GM19455 (cell line): ENCODE results near the gene NEK8.
A peak's percentile ranks its signal among the peaks of the same experiment; 100 is the strongest.
"Not testable (repeated sequence)": the region's sequence is repeated elsewhere in the genome, so short reads cannot be mapped to it uniquely, and the experiment has no call there.

ENCODE experiments used
- ATAC-seq: cut with Tn5 transposase; IDR thresholded peaks from one replicate; pipeline ENCODE4 v1.9.1; 2021; ENCODE audit not compliant: unreplicated experiment

Gene NEK8

DNA sequence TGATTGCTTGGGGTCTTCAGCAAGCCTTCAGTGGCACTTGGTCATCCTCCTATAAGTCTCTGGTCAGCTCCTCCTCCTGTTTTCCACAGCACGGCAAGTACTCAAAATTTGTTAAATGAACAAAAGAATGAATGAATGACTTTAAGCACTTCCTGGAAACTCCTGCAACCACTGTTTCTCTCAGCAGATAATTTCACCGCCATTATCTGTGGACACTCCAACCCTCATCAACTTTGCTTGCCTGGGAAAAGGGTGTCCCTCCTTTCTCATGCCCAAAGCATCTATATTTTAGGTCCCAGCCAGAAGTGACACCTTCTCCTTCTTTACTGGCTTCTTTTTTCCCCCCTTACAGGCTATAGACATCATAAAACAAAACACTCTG lies 21.3 kb upstream of the NEK8 start:
- ATAC-seq, result no peak

DNA sequence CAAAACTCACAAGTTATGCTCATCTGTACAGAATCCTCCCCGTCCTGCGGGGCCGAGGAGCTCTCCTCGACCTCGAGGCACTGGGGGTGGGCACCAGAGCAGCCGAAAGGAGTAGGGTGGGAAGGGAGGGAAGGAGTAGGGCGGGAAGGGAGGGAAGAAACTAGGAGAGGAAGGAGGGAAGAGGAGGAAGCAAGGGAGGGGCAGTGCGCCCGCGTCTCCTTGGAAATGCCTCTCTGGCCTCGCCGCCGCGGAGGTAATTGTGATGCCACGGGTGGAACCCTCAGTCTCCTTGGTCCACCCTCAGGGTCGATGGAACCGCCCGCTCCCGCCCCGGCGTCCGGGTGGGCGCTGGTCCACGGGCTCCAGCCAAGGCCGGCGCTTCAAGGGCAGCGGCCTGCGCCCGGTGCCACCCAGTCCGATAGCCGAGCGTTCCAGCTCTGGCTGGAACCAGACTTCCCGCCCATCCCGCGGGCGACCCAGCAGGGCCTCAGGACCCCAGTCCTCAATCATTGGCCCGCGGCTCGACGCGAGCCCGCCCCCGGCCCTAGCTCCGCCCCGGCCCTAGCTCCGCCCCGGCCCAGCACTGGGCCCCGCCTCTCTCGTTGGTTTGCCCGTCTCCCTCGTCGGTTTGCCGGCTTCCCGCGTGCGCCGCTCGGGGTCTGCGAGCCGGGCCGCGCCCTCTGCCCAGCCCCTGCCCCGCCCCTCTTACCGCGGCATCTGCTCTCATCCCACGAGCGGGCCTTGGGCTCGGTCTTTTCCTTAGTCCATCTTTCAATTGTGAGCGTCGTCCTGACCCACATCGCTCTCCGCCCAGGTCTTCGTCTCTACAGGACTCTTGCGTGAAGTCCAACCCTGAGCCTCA lies 17.5 kb upstream of the NEK8 start:
- peak; percentile 74 for ATAC-seq

DNA sequence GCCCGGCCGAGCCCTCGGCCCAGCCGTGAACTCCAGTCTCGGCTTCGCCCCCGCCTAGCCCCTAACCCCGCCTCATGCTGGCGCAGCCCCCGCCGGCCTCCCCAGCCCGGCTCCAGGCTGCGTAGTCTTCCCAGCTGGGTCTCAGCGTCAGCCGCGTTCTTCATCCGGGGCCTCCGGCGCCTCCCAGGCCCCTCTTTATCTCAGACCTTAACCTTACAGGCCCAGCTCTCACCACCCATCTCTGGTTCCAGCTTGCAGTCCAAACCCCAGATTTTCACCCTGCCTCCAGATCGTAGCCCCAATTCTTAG lies 16.9 kb upstream of the NEK8 start, which contains the start of gene PROCA1:
Gene PROCA1, minus strand, starts transcription at position 166 of the 309 bp plus-strand sequence. CDS start 228 bp downstream, outside the sequence.
- ATAC-seq, result no peak

DNA sequence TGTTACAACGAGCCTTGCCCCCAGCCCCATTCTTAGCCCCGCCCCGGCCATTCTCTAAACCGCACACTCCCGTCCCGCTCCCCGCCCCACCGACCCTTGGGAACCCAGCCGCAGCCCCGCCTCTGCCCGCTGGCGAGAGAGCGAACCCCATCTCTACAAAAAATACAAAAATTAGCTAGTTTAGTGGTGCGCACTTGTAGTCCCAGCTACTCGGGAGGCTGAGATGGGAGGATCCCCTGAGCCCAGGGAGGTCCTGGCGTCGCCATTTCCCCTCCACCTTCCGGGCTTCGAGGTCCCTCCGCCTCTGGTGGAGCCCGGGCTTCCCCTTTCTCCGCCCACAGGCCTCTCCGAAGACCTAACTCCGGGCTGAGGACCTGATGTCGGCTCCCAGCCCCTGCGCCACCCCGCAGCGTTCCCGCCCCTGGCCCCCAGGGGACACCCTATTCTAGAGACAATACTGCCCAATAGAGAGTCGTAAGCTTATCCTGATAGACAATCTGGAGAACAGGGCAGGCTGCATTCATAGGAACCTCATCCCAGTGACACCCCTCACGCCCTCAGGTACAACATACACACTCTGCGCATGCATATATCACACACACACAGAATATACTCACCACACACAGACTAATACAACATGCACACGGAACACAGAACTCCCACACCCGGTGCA lies 16.4 kb upstream of the NEK8 start:
- ATAC-seq, result no peak

DNA sequence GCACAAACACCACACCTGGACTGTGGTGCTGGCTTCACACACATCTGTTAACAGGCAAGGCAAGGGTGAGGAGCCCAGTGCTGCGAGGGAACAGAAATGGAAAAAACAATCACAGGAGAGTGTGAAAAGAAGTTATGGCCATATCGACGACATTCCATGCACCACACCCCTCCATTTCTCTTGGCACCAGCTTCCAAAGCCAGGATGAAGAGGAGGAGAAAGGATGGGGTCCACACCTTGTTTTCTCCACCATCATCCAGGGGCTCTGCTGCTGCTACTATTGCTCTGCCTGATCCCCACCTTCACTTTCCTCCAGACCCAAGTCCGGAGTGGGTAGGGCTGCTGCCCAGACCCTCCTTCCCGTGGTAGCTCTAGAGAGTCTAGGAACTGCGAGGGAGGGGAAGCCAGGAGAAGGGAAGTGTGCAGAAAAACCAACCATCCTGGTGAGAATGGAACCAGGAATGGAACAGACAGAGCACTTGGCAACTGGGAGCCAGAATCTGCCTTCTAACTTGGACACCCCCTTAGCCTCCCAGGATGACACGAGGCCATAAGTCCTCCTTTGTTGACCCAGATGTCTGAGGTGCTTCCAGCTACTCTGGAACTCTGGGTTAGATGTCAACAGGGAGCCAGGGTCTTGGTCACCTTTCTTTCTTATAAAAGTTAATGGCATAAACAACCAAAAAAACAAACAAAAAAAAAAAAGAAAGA lies 15.7 kb upstream of the NEK8 start:
- ATAC-seq, result no peak

DNA sequence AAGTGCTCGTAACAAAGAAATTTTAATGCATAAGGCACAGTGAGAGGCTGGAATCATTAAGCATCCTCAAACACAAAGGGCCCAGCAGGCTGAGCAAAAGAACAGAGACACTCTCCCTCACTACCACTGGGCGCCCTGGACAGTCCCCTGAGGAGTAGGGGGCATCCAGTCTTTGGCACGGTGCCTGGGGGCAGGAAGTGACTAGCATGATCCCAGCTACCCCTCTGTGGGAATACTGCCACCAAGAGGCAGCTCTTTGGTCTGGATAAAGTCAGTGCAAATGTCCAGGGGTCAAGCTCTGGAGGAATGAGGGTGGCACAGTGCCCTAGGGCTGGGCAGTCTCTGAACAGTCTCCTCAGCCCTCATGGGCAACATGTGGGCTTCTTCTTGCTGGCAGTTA lies 14.3 kb upstream of the NEK8 start:
- no peak for ATAC-seq

DNA sequence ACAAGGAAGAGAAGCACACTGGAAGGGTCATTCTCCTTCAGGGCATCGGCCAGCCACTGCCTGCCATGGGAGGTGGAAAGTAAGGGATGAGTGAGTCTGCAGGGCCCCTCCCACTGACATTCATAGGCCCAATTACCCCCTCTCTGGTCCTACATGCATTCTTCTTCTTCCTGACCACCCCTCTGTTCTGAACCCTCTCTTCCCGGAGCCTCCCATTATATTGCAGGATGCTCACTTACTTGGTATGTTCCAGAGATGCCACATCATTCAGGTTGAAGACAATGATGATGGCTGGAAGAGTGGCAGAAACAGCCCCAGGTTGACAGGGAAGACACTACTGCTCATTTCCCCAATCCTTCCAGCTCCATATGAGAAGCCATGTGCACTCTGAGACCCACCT lies 13.4 kb upstream of the NEK8 start:
- no peak for ATAC-seq

DNA sequence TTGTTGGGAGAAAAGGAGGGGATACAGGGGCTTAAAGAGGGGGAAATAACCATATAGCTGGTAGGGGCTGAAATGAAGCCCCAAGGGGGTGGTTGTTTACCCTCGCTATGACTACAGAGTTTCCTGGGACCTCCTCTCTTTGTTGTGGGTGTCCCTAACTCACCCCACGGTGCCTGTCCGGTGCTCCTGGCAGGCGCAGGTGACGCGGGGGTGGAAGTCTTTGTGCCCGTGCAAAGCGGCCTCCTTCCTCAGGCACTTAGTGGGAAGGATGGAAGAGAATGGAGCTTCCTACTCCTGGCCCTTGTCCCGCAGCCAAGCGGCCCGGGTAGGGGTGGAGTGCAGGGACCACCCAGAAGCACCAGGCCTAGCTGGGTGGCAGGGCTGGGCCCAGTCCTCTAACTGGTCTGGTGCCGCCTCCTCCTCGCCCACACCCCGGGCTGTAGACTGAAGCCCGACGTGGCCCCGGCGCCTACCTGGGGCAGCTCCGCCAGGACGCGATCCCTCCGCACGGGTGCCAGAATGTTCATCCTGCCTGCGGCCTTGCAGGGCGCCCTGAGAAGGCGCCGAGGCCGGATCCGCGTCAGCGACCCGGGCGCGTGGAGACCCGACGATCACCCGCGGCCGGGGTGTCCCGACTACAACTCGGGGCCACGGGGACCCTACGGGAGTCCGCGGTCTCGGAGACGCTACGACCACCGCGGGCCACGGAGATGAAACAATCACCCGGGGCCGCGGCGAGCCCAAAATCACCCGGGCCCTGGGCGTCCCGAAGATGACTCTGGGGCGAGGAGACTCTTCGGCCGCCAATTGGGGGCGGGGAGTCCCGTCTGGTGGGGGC lies 11.6 kb upstream of the NEK8 start:
- ATAC-seq, result no peak

DNA sequence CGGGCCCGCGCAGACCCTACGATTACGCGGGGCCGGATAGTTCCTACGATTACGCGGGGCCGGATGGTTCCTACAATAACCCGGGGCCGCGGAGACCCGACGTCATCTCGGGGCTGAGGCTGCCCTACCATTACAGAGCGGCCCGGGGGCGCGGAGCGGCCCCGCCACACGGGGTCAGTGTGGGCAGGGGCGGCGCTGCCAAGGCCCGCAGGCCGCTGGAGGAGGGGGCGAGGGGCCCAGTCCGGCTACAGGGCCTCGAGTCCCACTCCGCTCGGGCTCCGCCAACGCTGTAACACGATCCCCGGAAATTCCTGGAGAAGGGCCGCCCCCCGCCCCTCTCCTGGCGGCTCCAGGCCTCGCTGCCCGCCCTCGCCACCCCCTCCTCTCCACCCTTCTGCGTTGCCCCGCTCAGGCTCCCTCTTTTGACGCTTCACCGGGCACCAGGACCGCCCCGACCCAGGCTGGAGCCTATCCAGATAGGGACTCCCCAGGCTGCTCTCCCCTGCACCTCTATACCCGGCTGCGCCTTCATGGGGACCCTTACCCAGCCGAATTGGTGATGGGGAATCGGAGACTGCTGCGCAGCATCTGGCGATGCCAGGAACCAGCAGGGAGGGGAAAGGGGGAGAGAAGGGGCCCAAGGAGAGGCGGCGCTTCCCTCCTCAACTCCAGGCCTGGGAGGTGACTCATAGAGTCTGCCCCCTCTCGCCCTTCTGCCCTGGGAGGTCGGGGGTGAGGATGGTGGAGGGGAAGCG lies 10.8 kb upstream of the NEK8 start, which contains the start of gene RAB34:
Gene RAB34, minus strand, starts transcription at position 291 of the 755 bp plus-strand sequence. CDS start 602 bp downstream, outside the sequence.
- ATAC-seq, result no peak

DNA sequence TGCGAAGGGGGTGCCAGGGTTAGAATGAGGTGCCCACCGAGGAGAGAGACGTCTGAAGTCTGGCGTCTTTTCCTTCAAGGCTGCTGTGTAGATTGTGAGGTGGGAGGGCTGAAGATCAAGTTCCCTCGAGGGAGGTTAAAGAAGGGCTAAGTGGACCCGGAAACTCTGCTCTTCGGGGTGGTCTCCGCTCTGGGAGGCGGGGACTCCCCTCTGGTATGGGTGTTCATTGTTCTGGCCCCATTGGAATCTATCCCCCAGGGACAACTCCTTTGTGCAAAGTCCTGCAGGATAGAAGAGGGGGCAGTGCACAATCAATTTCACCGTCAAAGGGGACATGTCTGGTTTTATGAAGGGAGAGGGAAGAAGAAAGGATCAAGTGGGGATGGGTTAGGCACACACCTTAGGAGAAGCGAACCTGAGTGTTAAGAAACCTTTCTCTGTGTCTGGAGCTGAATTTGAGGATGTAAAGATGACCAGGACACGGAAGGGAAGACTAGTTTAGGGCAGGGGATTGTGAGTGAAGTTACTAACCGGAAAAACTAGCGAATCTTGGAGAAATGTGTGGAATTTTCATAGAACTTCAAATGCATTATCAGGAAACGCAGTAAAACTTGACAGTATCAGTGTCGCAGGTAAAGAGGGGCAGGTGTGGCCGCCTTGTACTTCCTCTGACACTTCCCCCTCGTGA lies 10.1 kb upstream of the NEK8 start:
- no peak for ATAC-seq

DNA sequence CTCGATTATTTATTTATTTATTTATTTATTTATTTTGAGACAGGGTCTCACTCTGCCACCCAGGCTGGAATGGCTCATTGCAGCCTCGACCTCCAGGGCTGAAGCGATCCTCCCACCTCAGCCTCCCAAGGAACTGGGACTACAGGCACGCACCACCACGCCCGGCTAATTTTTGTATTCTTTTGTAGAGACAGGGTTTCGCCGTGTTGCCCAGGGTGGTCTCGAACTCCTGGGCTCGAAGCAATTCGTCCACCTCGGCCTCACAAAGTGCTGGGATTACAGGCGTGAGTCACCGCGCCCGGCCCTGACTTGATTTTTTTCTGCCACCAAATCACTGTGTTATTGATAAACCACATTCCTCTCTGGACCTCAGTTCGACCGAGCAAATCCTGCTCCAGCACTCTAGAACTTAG lies 9.6 kb upstream of the NEK8 start:
- peak; percentile 1 for ATAC-seq

DNA sequence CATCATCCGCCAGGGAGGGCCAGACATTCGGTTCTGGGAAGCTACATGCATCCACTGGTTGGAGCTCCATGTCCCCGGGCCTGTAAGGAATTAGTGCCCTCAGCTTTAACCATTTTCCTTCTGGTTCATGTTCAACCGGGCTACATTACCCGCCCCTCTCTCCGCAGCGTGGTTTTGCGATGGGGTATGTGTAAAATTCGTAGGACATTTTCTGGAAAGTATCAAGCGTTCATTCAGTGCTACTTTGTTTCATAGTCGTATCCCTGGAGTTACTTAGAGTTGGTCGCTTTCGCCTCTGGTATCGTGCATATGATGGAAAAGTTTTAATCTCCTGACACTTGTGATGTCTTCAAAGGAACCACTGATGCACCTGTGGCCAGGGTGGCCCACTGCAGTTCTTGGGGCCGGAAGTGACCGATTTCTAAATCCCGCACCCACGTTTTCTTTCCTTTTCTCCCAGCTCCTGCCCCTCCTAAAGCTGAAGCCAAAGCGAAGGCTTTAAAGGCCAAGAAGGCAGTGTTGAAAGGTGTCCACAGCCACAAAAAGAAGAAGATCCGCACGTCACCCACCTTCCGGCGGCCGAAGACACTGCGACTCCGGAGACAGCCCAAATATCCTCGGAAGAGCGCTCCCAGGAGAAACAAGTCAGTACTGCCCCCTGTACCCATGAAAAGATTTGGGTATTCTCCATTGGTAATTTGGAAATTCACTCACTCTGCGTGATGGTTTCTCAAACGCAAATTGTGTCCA lies 8.2 kb upstream of the NEK8 start:
- ATAC-seq, result no peak

DNA sequence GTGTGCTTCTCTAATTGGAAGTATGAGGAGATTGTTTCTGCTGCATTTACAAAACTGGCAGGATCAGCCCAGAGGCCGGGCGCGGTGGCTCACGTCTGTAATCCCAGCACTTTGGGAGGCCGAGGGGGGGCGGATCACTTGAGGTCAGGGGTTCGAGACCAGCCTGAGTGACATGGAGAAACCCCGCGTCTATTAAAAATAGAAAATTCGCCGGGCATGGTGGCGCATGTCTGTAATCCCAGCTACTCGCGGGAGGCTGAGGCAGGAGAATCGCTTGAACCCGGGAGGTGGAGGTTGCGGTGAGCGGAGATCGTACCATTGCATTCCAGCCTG lies 7.6 kb upstream of the NEK8 start:
- not testable (repeated sequence) for ATAC-seq

DNA sequence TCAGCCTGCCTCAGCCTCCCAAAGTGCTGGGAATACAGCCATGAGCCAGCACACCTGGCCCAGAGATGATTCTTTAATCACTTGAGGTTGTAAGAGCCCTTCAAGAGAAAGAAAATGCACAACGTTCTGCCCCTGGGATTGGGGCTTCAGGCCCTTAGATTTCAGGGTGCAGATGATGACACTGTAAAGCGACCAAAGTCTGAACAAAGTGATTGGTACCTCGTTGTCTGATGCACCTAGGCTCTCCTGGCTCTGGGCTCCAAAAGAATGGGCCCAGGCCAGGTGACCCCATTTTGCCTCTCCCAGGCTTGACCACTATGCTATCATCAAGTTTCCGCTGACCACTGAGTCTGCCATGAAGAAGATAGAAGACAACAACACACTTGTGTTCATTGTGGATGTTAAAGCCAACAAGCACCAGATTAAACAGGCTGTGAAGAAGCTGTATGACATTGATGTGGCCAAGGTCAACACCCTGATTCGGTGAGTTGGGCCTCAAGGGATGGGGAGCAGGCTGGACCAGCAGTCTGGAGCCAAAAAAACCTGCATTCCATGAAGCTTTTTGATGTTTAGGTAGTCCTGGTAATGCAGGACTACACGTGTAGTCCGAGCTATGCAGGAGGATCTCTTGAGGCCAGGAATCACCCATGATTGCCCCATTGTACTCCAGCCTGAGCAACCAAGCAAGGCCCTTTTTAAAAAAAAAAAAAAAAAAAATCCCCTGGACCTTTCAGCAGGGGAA lies 6.0 kb upstream of the NEK8 start:
- no peak for ATAC-seq

DNA sequence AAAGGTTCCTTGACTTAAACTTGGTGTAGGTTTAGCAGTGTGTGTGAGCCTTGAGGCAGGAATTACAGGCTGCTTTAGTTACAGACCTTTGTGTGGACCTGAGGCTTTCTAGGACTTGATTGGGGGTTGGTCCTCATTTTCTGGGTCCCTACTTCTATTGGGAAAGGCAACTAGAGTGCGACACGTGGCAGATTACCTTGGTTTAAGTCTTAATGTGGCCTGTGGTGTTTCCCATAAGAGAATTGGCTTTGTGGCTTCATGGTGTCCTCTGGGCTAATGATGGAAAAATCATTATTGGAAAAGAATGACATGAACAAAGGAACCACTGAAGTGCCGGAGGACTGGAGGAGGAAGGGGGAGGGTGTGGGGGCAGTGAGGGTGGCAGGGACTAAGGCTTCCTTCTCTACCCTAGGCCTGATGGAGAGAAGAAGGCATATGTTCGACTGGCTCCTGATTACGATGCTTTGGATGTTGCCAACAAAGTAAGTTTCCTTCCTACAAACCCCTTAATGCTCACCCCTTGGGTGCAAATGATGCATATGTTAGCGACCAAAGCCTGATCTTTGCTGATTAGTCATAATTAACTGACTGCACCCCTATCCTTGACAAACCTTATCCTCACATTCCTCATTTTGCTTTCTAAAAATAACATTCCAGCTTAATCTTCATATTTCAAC lies 5.3 kb upstream of the NEK8 start:
- ATAC-seq, result no peak

DNA sequence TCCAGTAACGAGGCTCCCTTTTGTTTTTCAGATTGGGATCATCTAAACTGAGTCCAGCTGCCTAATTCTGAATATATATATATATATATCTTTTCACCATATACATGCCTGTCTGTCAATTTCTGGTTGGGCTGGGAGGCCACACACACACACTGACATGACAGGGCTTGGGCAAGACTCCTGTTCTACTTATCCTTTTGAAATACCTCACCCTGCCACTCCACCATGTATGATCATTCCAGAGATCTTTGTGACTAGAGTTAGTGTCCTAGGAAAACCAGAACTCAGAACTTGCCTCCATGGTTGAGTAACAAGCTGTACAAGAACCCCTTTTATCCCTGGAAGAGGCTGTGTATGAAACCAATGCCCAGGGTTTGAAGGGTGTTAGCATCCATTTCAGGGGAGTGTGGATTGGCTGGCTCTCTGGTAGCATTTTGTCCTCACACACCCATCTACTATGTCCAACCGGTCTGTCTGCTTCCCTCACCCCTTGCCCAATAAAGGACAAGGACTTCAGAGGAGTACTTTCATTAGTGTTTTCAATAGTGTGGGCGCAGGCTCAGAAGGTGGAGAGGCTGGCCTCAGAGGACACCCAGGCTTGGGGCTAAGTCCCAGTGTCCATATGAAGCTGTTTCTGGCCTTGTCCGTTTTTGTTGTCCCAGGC lies 4.6 kb upstream of the NEK8 start:
- ATAC-seq, result not testable (repeated sequence)

DNA sequence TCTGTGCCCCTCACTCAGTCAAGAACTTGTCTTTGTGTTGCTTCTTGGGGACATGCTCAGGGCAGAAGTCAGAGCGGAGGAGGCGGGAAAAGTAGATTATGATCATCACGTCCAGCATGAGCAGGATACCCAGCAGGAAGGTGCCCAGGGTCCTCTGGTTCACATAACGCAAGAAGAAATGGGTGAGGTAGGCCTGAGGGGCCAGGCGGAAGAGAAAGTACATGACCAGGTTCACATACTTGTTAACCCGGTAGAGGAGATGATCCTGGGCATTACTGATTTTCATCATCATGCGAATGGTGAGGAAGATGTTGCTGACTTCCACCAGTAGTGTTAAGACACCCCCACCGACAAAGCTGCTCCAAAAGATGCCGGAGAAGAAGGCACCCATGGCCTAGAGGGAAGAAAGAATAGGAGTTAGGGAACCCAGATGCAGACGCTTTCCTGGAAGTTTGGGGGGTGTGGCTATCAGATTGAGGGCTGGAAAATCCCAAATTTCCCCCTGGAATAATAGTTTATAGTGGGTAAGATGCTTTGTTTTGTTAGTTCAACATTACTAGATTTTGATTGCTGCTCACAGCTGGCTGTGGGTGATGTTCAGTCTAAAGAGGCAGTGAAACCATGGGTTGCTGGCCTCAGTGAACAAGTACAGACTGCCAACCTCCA lies 4.0 kb upstream of the NEK8 start:
- no peak for ATAC-seq
